Vagina (tissue), 2 donors: ENCODE results near the gene CEP85L.

Source experiments
- POLR2A ChIP-seq, 2 donors: fragments of 450-650 bp; IDR thresholded peaks; one replicate each; pipeline ENCODE4 v1.6.1; 2017; ENCODE audit warnings: antibody characterized with exemption in 2 of 2, mild to moderate bottlenecking in 2 of 2, moderate library complexity in 2 of 2
- TF ChIP-seq, protein P1 (sequence below), 3 experiments: fragments of 450-650 bp in 2 of 3; fragments of 200-600 bp in 1 of 3; sonication (generic) in 1 of 3; IDR thresholded peaks; one replicate each; pipeline ENCODE4 v1.5.1; 2017 to 2019; ENCODE audit warnings: antibody characterized with exemption in 3 of 3, mild to moderate bottlenecking in 2 of 3, moderate library complexity in 2 of 3

DNA sequence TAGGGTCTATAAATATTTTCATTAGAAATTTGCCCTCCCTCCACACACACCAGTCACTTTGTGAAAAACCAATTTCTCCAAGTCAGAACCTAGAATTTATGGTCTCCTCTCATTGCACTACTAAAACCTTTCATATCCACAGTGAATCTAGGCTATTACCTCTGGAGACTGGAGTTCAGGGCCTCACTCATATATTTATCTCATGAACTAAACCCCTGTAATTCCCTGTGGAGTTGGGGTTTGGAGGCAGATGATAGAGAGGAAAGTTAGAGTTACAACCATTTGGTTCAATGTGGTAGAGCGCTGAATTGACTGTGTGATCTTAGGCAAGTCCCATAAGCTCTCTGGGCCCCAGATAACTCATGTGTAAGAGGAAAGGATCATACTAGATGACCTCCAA is 18.2 kb upstream of the CEP85L start:
- TF ChIP-seq POLR2A (IDR thresholded peaks at IDR 0.05): no peak
- TF ChIP-seq, protein P1, sequence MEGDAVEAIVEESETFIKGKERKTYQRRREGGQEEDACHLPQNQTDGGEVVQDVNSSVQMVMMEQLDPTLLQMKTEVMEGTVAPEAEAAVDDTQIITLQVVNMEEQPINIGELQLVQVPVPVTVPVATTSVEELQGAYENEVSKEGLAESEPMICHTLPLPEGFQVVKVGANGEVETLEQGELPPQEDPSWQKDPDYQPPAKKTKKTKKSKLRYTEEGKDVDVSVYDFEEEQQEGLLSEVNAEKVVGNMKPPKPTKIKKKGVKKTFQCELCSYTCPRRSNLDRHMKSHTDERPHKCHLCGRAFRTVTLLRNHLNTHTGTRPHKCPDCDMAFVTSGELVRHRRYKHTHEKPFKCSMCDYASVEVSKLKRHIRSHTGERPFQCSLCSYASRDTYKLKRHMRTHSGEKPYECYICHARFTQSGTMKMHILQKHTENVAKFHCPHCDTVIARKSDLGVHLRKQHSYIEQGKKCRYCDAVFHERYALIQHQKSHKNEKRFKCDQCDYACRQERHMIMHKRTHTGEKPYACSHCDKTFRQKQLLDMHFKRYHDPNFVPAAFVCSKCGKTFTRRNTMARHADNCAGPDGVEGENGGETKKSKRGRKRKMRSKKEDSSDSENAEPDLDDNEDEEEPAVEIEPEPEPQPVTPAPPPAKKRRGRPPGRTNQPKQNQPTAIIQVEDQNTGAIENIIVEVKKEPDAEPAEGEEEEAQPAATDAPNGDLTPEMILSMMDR (IDR thresholded peaks at IDR 0.05): no peak
